GM19023 (cell line): Measurements from ENCODE around the gene RHOJ.
A peak's percentile ranks its signal among the peaks of the same experiment; 100 is the strongest.
"Not testable (repeated sequence)": the region's sequence is repeated elsewhere in the genome, so short reads cannot be mapped to it uniquely, and the experiment has no call there.

Experiments
- ATAC-seq: cut with Tn5 transposase; IDR thresholded peaks from one replicate; pipeline ENCODE4 v1.9.1; 2021; ENCODE audit warnings: mild to moderate bottlenecking, moderate library complexity; ENCODE audit not compliant: unreplicated experiment

RHOJ gene

GRCh38 chr14:63295231-63295685 is 91.0 kb downstream of the RHOJ start:
- no peak for ATAC-seq

GRCh38 chr14:63296060-63296563 is 91.9 kb downstream of the RHOJ start:
- no peak for ATAC-seq

GRCh38 chr14:63297372-63298063 is 93.3 kb downstream of the RHOJ start:
- no peak for ATAC-seq

GRCh38 chr14:63299351-63300110 is 95.3 kb downstream of the RHOJ start:
- no peak for ATAC-seq

GRCh38 chr14:63300854-63301253 is 96.6 kb downstream of the RHOJ start:
- no peak for ATAC-seq

GRCh38 chr14:63301891-63302534 is 97.8 kb downstream of the RHOJ start:
- no peak for ATAC-seq

- not testable (repeated sequence) for ATAC-seq
These were observed 100.2 kb downstream of the RHOJ start for GRCh38 chr14:63304429-63304828.

GRCh38 chr14:63308723-63309317 is 104.6 kb downstream of the RHOJ start:
- peak; percentile 54 for ATAC-seq

GRCh38 chr14:63318835-63319234 is 114.6 kb downstream of the RHOJ start, which contains the start of gene GPHB5:
GPHB5 (minus strand) TSS chr14:63318935; CDS start chr14:63317849, 1,086 bp downstream.
- ATAC-seq: no peak

GRCh38 chr14:63322472-63322871 is 118.2 kb downstream of the RHOJ start:
- ATAC-seq: no peak

GRCh38 chr14:63322897-63323573 is 118.8 kb downstream of the RHOJ start:
- no peak for ATAC-seq

- ATAC-seq: no peak
These were observed 122.6 kb downstream of the RHOJ start for GRCh38 chr14:63326840-63327239.

- no peak for ATAC-seq
These were observed 124.8 kb downstream of the RHOJ start for GRCh38 chr14:63328787-63329737.

GRCh38 chr14:63342371-63342770 is 138.1 kb downstream of the RHOJ start:
- ATAC-seq: no peak
